IPS-20b (cell line): Measurements from ENCODE around the gene QKI.
"Not testable (repeated sequence)": the region's sequence is repeated elsewhere in the genome, so short reads cannot be mapped to it uniquely, and the experiment has no call there.

Source experiments
- H3K27ac ChIP-seq: one replicate; pipeline ENCODE4 v1.5.1; 2013; ENCODE audit warnings: low read length
- H3K27me3 ChIP-seq: 2 replicates; pipeline ENCODE4 v1.6.1; 2013; ENCODE audit warnings: mild to moderate bottlenecking, low read length, inconsistent platforms; ENCODE audit not compliant: insufficient read depth
- H3K36me3 ChIP-seq: 2 replicates; pipeline ENCODE4 v1.6.1; 2013; ENCODE audit warnings: low read depth, mild to moderate bottlenecking, inconsistent platforms, low read length, moderate library complexity; ENCODE audit not compliant: insufficient read depth
- H3K4me1 ChIP-seq: 2 replicates; pipeline ENCODE4 v1.6.1; 2013; ENCODE audit warnings: mild to moderate bottlenecking, control low read depth, inconsistent platforms, low read length, moderate library complexity; ENCODE audit not compliant: insufficient read depth
- H3K4me3 ChIP-seq: 2 replicates; pipeline ENCODE4 v1.5.1; 2013; ENCODE audit warnings: mild to moderate bottlenecking, low read length, inconsistent platforms
- H3K9ac ChIP-seq: 2 replicates; pipeline ENCODE4 v1.6.1; 2013; ENCODE audit warnings: low read depth, mild to moderate bottlenecking, inconsistent platforms, low read length, moderate library complexity
- H3K9me3 ChIP-seq: 2 replicates; pipeline ENCODE4 v1.6.1; 2013; ENCODE audit warnings: mild to moderate bottlenecking, low read depth, low read length, inconsistent platforms; ENCODE audit not compliant: insufficient read depth

The QKI gene

GRCh38 chr6:163588220-163588919 lies 173.9 kb downstream of the QKI start:
- H3K36me3 ChIP-seq: no peaks in the 10 kb centered on the region
- H3K27ac ChIP-seq: no peak overlapping the region
- H3K4me1 ChIP-seq: no peaks in the 10 kb centered on the region
- no peak overlapping the region for H3K9ac ChIP-seq
- no peaks in the 10 kb centered on the region for H3K27me3 ChIP-seq
- no peak overlapping the region for H3K4me3 ChIP-seq
- no peaks in the 10 kb centered on the region; the same call in 1 of the 2 replicates for H3K9me3 ChIP-seq

GRCh38 chr6:163589387-163589786 lies 174.9 kb downstream of the QKI start:
- Histone ChIP-seq H3K27me3 (no peaks in the 10 kb centered on the region), H3K27ac (no peak overlapping the region), H3K36me3 (no peaks in the 10 kb centered on the region), H3K4me3 (no peak overlapping the region), H3K4me1 (no peaks in the 10 kb centered on the region), H3K9ac (no peak overlapping the region), H3K9me3 (no peaks in the 10 kb centered on the region; the same call in 1 of the 2 replicates)

- H3K27ac ChIP-seq: not testable (repeated sequence)
Measured at GRCh38 chr6:163590132-163590531, 175.6 kb downstream of the QKI start.

GRCh38 chr6:163592872-163593271 lies 178.4 kb downstream of the QKI start:
- Histone ChIP-seq H3K27ac (no peak overlapping the region), H3K27me3 (no peaks in the 10 kb centered on the region), H3K4me3 (no peak overlapping the region), H3K4me1 (no peaks in the 10 kb centered on the region), H3K9me3 (no peaks in the 10 kb centered on the region; the same call in 1 of the 2 replicates), H3K9ac (no peak overlapping the region), H3K36me3 (no peaks in the 10 kb centered on the region)

More at GRCh38 chr6:163590132-163590531, 175.6 kb downstream of the QKI start:
- not testable (repeated sequence) for H3K36me3 ChIP-seq, H3K4me1 ChIP-seq, H3K27me3 ChIP-seq, H3K9ac ChIP-seq, H3K4me3 ChIP-seq, H3K9me3 ChIP-seq

- Histone ChIP-seq H3K4me3 (no peak overlapping the region), H3K9me3 (no peaks in the 10 kb centered on the region; the same call in 1 of the 2 replicates), H3K27me3 (no peaks in the 10 kb centered on the region), H3K9ac (no peak overlapping the region), H3K27ac (no peak overlapping the region), H3K4me1 (no peaks in the 10 kb centered on the region), H3K36me3 (no peaks in the 10 kb centered on the region)
Measured at GRCh38 chr6:163596174-163596573, 181.7 kb downstream of the QKI start.

- H3K9ac ChIP-seq: no peak overlapping the region
- no peaks in the 10 kb centered on the region for H3K27me3 ChIP-seq
- H3K4me3 ChIP-seq: no peak overlapping the region
- no peaks in the 10 kb centered on the region for H3K36me3 ChIP-seq
- H3K4me1 ChIP-seq: no peaks in the 10 kb centered on the region
- no peaks in the 10 kb centered on the region for H3K9me3 ChIP-seq
- H3K27ac ChIP-seq: no peak overlapping the region
Measured at GRCh38 chr6:163599136-163599535, 184.6 kb downstream of the QKI start.

GRCh38 chr6:163599684-163600083 lies 185.2 kb downstream of the QKI start:
- Histone ChIP-seq H3K36me3 (no peaks in the 10 kb centered on the region), H3K27ac (no peak overlapping the region), H3K4me1 (no peaks in the 10 kb centered on the region), H3K27me3 (no peaks in the 10 kb centered on the region), H3K9ac (no peak overlapping the region), H3K9me3 (no peaks in the 10 kb centered on the region), H3K4me3 (no peak overlapping the region)

- Histone ChIP-seq H3K36me3 (no peaks in the 10 kb centered on the region), H3K4me3 (no peak overlapping the region), H3K4me1 (no peaks in the 10 kb centered on the region), H3K27me3 (no peaks in the 10 kb centered on the region), H3K27ac (no peak overlapping the region), H3K9me3 (no peaks in the 10 kb centered on the region), H3K9ac (no peak overlapping the region)
Measured at GRCh38 chr6:163600331-163600730, 185.8 kb downstream of the QKI start.

GRCh38 chr6:163600781-163601180 lies 186.3 kb downstream of the QKI start:
- Histone ChIP-seq H3K27me3 (no peaks in the 10 kb centered on the region), H3K4me1 (no peaks in the 10 kb centered on the region), H3K27ac (no peak overlapping the region)

GRCh38 chr6:163602851-163603250 lies 188.3 kb downstream of the QKI start:
- Histone ChIP-seq H3K9me3 (no peaks in the 10 kb centered on the region), H3K4me3 (no peak overlapping the region), H3K9ac (no peak overlapping the region), H3K27ac (no peak overlapping the region), H3K4me1 (no peaks in the 10 kb centered on the region), H3K36me3 (no peaks in the 10 kb centered on the region), H3K27me3 (no peaks in the 10 kb centered on the region)

More at GRCh38 chr6:163600781-163601180, 186.3 kb downstream of the QKI start:
- Histone ChIP-seq H3K9ac (no peak overlapping the region), H3K4me3 (no peak overlapping the region), H3K36me3 (no peaks in the 10 kb centered on the region), H3K9me3 (no peaks in the 10 kb centered on the region)

GRCh38 chr6:163603395-163603794 lies 188.9 kb downstream of the QKI start:
- H3K36me3 ChIP-seq: no peaks in the 10 kb centered on the region
- H3K27me3 ChIP-seq: no peaks in the 10 kb centered on the region
- H3K4me1 ChIP-seq: no peaks in the 10 kb centered on the region
- no peak overlapping the region for H3K27ac ChIP-seq
- no peak overlapping the region for H3K9ac ChIP-seq
- no peaks in the 10 kb centered on the region for H3K9me3 ChIP-seq
- no peak overlapping the region for H3K4me3 ChIP-seq

GRCh38 chr6:163605385-163606097 lies 191.0 kb downstream of the QKI start:
- Histone ChIP-seq H3K4me1 (no peaks in the 10 kb centered on the region), H3K36me3 (no peaks in the 10 kb centered on the region), H3K4me3 (no peak overlapping the region), H3K9me3 (no peaks in the 10 kb centered on the region), H3K9ac (no peak overlapping the region), H3K27ac (no peak overlapping the region), H3K27me3 (no peaks in the 10 kb centered on the region)
